Cardiac muscle cell (in vitro differentiated cells and primary cell): ENCODE data around the gene SLC2A2. TPM values are rescaled to one million over a fixed set of nuclear protein-coding genes. Genes with fewer than 3 reads are reported as not detected.
"Not testable (repeated sequence)": the region's sequence is repeated elsewhere in the genome, so short reads cannot be mapped to it uniquely, and the experiment has no call there.

Experiments
- DNase-seq, 2 donors: peaks; one replicate each; pipeline versions ENCODE4 v3.0.0 to v3.0.0-alpha.2; 2010 to 2017; ENCODE audit warnings: low read depth in 1 of 2, low spot score in 1 of 2
- H3K27ac ChIP-seq: fragments of 200-600 bp; sonication (generic); 2 replicates; pipeline ENCODE4 v1.5.1; 2016
- H3K27me3 ChIP-seq: fragments of 200-600 bp; sonication (generic); 2 replicates; pipeline ENCODE4 v1.6.0; 2016; ENCODE audit warnings: control low read depth
- H3K36me3 ChIP-seq: fragments of 200-600 bp; sonication (generic); 2 replicates; pipeline ENCODE4 v1.5.1; 2016; ENCODE audit warnings: control low read depth
- H3K4me1 ChIP-seq: fragments of 200-600 bp; sonication (generic); 2 replicates; pipeline ENCODE4 v1.8.1; 2017; ENCODE audit warnings: low read depth, mild to moderate bottlenecking, mixed run types
- H3K4me3 ChIP-seq: fragments of 200-600 bp; sonication (generic); 2 replicates; pipeline ENCODE4 v1.5.1; 2016; ENCODE audit warnings: mild to moderate bottlenecking
- H3K9me3 ChIP-seq: fragments of 200-600 bp; sonication (generic); 2 replicates; pipeline ENCODE4 v1.5.1; 2017; ENCODE audit warnings: low read depth, mild to moderate bottlenecking, control low read depth
- polyA plus RNA-seq: library from polyadenylated mRNA; unstranded; fragments of >200 nt; fragmentation: Nextera tagmentation; extraction: Ambion mirVana; gene quantifications from 2 replicates; pipeline ENCODE4 v1.2.1, GENCODE V29; 2016
- total RNA-seq: library from RNA; depleted of rRNA; stranded (reverse); fragments of >200 nt; gene quantifications from 2 replicates; pipeline ENCODE4 v1.2.3, GENCODE V29; 2016
- TF ChIP-seq, protein P1 (sequence below): IDR thresholded peaks from 2 replicates; pipeline ENCODE4 v1.5.1; 2012; ENCODE audit warnings: low read depth, mild to moderate bottlenecking, low read length

SLC2A2 gene
- total and polyA plus RNA-seq, 2 experiments from 2014 or later: not detected

DNA sequence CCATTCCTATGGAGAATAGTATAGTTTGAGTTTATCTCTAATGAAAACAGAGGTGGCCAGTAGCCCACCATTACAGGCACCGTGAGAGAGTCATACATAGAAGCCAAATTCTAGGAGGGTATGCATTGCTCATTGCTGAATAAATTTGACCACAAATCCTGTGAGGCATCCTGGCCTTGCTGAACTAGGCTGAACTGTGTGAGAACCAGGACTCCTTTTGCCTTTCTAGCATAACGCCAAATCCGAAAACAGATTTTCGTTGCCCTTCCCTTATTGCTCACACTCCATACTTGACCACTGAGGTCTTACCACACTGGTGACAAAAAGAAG, 50.4 kb downstream of the SLC2A2 start:
- DNase-seq: no peak

DNA sequence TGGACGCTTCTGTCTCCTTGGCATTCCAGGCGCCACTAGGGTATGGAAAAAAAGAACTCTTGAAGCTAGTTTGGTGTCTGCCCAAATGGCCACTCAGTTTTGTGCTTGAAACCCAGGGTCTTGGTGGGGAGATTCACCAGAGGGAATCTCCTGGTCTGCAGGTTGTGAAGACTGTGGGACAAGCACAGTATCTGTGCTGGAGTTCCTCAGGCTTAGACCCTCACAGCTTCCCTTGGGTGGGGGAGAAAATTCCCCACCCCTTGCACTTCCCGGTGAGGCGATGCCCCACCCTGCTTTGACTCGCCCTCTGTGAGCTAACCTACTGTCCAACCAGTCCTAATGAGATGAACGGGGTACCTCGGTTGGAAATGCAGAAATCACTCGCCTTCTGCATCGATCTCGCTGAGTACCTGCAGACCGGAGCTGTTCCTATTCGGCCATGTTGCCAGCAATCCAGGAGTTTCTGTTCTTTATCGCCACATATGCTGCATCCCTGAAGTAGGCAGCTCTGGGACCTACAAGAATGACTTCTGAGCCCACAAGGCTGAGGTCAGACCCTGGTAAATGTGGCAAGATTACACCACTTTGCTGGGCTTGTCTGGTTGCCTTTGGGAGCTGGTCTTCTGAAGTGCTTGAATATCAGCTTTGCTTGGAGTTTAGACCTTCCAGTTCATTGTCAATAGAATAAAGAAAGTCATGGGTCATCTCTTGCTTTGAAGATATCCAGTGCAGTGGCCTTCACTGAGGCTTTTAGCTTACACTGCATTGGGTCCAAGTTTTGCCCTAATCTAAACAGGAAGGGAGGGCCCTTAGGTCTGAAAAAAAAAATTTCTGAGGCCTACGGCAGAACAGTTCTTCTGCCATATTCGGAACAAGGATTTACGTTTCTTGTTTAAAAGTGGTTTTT, 51.0 kb downstream of the SLC2A2 start:
- Histone ChIP-seq H3K27ac (no peak overlapping the region), H3K27me3 (no peaks in the 10 kb centered on the region), H3K4me3 (no peak overlapping the region), H3K36me3 (no peaks in the 10 kb centered on the region), H3K4me1 (no peaks in the 10 kb centered on the region), H3K9me3 (no peaks in the 10 kb centered on the region)
- TF ChIP-seq, protein P1, sequence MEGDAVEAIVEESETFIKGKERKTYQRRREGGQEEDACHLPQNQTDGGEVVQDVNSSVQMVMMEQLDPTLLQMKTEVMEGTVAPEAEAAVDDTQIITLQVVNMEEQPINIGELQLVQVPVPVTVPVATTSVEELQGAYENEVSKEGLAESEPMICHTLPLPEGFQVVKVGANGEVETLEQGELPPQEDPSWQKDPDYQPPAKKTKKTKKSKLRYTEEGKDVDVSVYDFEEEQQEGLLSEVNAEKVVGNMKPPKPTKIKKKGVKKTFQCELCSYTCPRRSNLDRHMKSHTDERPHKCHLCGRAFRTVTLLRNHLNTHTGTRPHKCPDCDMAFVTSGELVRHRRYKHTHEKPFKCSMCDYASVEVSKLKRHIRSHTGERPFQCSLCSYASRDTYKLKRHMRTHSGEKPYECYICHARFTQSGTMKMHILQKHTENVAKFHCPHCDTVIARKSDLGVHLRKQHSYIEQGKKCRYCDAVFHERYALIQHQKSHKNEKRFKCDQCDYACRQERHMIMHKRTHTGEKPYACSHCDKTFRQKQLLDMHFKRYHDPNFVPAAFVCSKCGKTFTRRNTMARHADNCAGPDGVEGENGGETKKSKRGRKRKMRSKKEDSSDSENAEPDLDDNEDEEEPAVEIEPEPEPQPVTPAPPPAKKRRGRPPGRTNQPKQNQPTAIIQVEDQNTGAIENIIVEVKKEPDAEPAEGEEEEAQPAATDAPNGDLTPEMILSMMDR: no peak
- no peak for DNase-seq

More for the DNA sequence above, 50.4 kb downstream of the SLC2A2 start:
- Histone ChIP-seq H3K27me3 (no peaks in the 10 kb centered on the region), H3K36me3 (no peaks in the 10 kb centered on the region), H3K27ac (no peak overlapping the region), H3K4me3 (no peak overlapping the region), H3K9me3 (no peaks in the 10 kb centered on the region), H3K4me1 (no peaks in the 10 kb centered on the region)
- TF ChIP-seq, protein P1: no peak

DNA sequence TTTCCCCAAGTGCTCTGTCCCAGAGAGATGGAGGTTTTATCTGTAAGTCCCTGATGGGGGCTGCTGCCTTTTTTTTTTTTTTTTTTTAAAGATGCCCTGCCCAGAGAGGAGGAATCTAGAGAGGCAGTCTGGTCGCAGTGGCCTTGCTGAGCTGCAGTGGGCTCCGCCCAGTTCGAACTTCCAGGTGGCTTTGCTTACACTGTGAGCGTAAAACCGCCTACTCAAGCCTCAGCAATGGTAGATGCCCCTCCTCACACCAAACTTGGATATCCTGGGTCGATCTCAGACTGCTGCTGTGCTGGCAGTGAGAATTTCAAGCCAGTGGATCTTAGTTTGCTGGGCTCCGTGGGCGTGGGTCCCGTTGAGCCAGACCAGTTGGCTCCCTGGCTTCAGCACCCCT, 51.6 kb downstream of the SLC2A2 start:
- Histone ChIP-seq H3K4me3 (no peak overlapping the region), H3K27me3 (no peaks in the 10 kb centered on the region), H3K9me3 (no peaks in the 10 kb centered on the region), H3K36me3 (no peaks in the 10 kb centered on the region), H3K27ac (no peak overlapping the region), H3K4me1 (no peaks in the 10 kb centered on the region)
- no peak for DNase-seq
- TF ChIP-seq, protein P1: no peak

DNA sequence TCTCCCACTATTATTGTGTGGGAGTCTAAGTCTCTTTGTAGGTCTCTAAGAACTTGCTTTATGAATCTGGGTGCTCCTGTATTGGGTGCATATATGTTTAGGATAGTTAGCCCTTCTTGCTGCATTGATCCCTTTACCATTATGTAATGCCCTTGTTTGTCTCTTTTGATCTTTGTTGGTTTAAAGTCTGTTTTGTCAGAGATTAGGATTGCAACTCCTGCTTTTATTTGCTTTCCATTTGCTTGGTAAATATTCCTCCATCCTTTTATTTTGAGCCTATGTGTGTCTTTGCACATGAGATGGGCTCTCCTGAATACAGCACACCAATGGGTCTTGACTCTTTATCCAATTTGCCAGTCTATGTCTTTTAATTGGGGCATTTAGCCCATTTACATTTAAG, 53.6 kb downstream of the SLC2A2 start:
- not testable (repeated sequence) for H3K4me3 ChIP-seq, H3K4me1 ChIP-seq, H3K9me3 ChIP-seq, H3K27ac ChIP-seq, DNase-seq, H3K36me3 ChIP-seq, H3K27me3 ChIP-seq

DNA sequence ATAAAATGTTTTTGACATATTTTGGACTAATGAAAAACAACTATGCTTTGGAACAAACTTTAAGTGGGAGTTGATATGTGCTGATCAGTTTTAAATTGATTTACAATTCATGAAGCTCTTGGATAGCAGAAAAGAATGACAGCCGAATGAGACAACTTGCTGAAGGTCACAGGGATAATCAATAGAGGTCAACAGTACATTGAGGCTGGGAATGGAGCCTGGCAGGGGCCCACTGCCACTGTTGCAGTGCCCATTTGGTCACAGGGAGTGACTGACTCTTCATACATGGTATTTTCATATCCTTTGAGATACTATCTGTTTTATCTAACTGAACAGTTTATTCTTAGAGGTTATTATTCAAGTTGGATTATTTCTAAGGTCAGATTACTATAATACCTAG, 59.4 kb downstream of the SLC2A2 start:
- TF ChIP-seq, protein P1: no peak
- Histone ChIP-seq H3K27me3 (no peaks in the 10 kb centered on the region), H3K4me1 (no peaks in the 10 kb centered on the region), H3K9me3 (no peaks in the 10 kb centered on the region), H3K27ac (no peak overlapping the region), H3K36me3 (no peaks in the 10 kb centered on the region), H3K4me3 (no peak overlapping the region)
- DNase-seq: no peak

DNA sequence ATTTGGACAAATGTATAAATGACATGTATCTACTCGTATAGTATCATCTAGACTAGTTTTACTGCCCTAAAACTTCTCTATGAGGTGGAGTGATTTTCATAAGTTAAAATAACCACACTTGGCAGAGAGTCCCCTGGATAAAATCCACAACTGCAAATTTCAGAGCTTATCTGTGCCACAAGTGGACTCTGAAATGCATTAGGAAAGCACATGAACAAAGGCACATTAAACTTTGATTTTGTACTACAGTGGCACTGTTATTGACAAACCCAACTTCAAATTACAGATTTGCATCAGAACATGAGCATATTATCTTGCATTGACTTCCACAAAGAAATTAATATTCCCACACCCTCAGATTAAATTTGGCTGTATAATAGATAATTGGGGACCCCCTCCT, 60.0 kb downstream of the SLC2A2 start:
- Histone ChIP-seq H3K4me1 (no peaks in the 10 kb centered on the region), H3K9me3 (no peaks in the 10 kb centered on the region), H3K27ac (no peak overlapping the region), H3K27me3 (no peaks in the 10 kb centered on the region), H3K4me3 (no peak overlapping the region), H3K36me3 (no peaks in the 10 kb centered on the region)
- peak in 1 of 2 donors; percentile 21 for DNase-seq
- TF ChIP-seq, protein P1: no peak
